Activated CD8-positive, alpha-beta T cell treated with anti-CD3 and anti-CD28 coated beads for 36 hours (primary cell): Measurements from ENCODE around the gene TIMM21. TPM values are rescaled to one million over a fixed set of nuclear protein-coding genes. Genes with fewer than 3 reads are reported as not detected.

Experiments used
- ATAC-seq: fragments of 200-7000 bp; cut with Tn5 transposase; one replicate; pipeline ENCODE4 v1.10.0; 2021; ENCODE audit warnings: mild to moderate bottlenecking, moderate library complexity
- CTCF ChIA-PET: fragments of 350-600 bp; sonication (Branson Sonifier 250); formaldehyde crosslinking; loops from one replicate; lab custom pipeline; 2021; ENCODE audit warnings: antibody characterized with exemption; lab: Charles Lee
- POLR2A ChIA-PET: fragments of 350-600 bp; sonication (Branson Sonifier 250); formaldehyde crosslinking; loops from one replicate; lab custom pipeline; 2021; ENCODE audit warnings: antibody characterized with exemption; lab: Charles Lee
- DNase-seq: peaks from one replicate; pipeline ENCODE4 v3.0.0-alpha.2; 2020
- H3K27ac Mint-ChIP-seq: one replicate; pipeline ENCODE4 v1.8.0; 2021; ENCODE audit warnings: mild to moderate bottlenecking, mixed read lengths
- H3K27me3 Mint-ChIP-seq: one replicate; pipeline ENCODE4 v1.8.0; 2021; ENCODE audit warnings: mixed read lengths
- H3K36me3 Mint-ChIP-seq: one replicate; pipeline ENCODE4 v1.8.0; 2021; ENCODE audit warnings: low read depth, mixed read lengths
- H3K4me1 Mint-ChIP-seq: one replicate; pipeline ENCODE4 v1.8.0; 2021; ENCODE audit warnings: low read depth, mixed read lengths
- H3K4me3 Mint-ChIP-seq: one replicate; pipeline ENCODE4 v1.8.0; 2021; ENCODE audit warnings: mild to moderate bottlenecking, moderate library complexity, mixed read lengths
- H3K9me3 Mint-ChIP-seq: one replicate; pipeline ENCODE4 v1.8.0; 2021; ENCODE audit warnings: mixed read lengths
- CTCF ChIP-seq: fragments of 200-600 bp; IDR thresholded peaks from one replicate; pipeline ENCODE4 v1.8.0; 2022; ENCODE audit warnings: antibody characterized with exemption, mild to moderate bottlenecking
- intact Hi-C: fragments of 100-400 bp; cut with micrococcal nuclease; formaldehyde crosslinking; loops from one replicate; pipeline ENCODE4 v1.10.0; 2022
- total RNA-seq, 2 experiments: library from RNA; stranded (reverse); gene quantifications; one replicate each; pipeline ENCODE4 v1.2.3, GENCODE V29; 2021

Gene TIMM21
- total RNA-seq, 2 experiments from 2014 or later: 70.2 to 71.2 TPM

- Mint-ChIP-seq H3K4me1 (peaks cover 2% of the 10 kb centered on the region), H3K9me3 (no peaks in the 10 kb centered on the region), H3K36me3 (no peaks in the 10 kb centered on the region), H3K4me3 (no peak overlapping the region), H3K27me3 (no peaks in the 10 kb centered on the region), H3K27ac (no peak overlapping the region)
- POLR2A ChIA-PET: interaction anchor here (1.3 kb wide), 1 partner anchor 19 kb away, joined by 3 read pairs; no protein-coding TSS in a partner anchor
- no peak for TF ChIP-seq CTCF
- intact Hi-C loops: no loop called here
- ATAC-seq (no peak), DNase-seq (no peak)
- CTCF ChIA-PET: no interaction called here
These were observed 16.1 kb upstream of the TIMM21 start for GRCh38 chr18:74132201-74132600.

- ATAC-seq (no peak), DNase-seq (no peak)
- Mint-ChIP-seq H3K36me3 (no peaks in the 10 kb centered on the region), H3K9me3 (no peaks in the 10 kb centered on the region), H3K27me3 (no peaks in the 10 kb centered on the region), H3K27ac (peak overlapping the region; percentile 94), H3K4me3 (no peak overlapping the region), H3K4me1 (peaks cover 41% of the 10 kb centered on the region)
- POLR2A ChIA-PET: no interaction called here
- intact Hi-C loops: no loop called here
- CTCF ChIA-PET: interaction anchor here (1.3 to 5.0 kb wide), 3 partner anchors 13 to 55 kb away, joined by 6 to 30 read pairs (median 13); no protein-coding TSS in a partner anchor
- no peak for TF ChIP-seq CTCF
These were observed 10.3 kb upstream of the TIMM21 start for GRCh38 chr18:74137920-74138538.

- intact Hi-C loops: no loop called here
- ChIA-PET POLR2A (interaction anchor here (1.6 to 2.1 kb wide), 4 partner anchors 9 to 76 kb away, joined by 4 to 8 read pairs (median 6); partner anchors contain the start of gene TIMM21), CTCF (interaction anchor here (0.9 to 5.0 kb wide), 8 partner anchors 9 to 99 kb away, joined by 3 to 30 read pairs (median 4); no protein-coding TSS in a partner anchor)
- H3K4me3 Mint-ChIP-seq: peak overlapping the region; percentile 62
- H3K27me3 Mint-ChIP-seq: no peaks in the 10 kb centered on the region
- DNase-seq (no peak), ATAC-seq (peak; percentile 69)
- peaks cover 41% of the 10 kb centered on the region for H3K4me1 Mint-ChIP-seq
- peak overlapping the region; percentile 94 for H3K27ac Mint-ChIP-seq
- no peak for TF ChIP-seq CTCF
- no peaks in the 10 kb centered on the region for H3K9me3 Mint-ChIP-seq
- no peaks in the 10 kb centered on the region for H3K36me3 Mint-ChIP-seq
These were observed 8.9 kb upstream of the TIMM21 start for GRCh38 chr18:74139411-74139810.

- no peak for TF ChIP-seq CTCF
- peaks cover 41% of the 10 kb centered on the region for H3K4me1 Mint-ChIP-seq
- peak overlapping the region; percentile 94 for H3K27ac Mint-ChIP-seq
- no peaks in the 10 kb centered on the region for H3K36me3 Mint-ChIP-seq
- CTCF ChIA-PET: interaction anchor here (0.9 to 5.0 kb wide), 7 partner anchors 9 to 100 kb away, joined by 3 to 30 read pairs (median 5); no protein-coding TSS in a partner anchor
- H3K9me3 Mint-ChIP-seq: no peaks in the 10 kb centered on the region
- H3K27me3 Mint-ChIP-seq: no peaks in the 10 kb centered on the region
- peak; percentile 93 for ATAC-seq
- POLR2A ChIA-PET: interaction anchor here (1.6 to 2.1 kb wide), 4 partner anchors 9 to 77 kb away, joined by 4 to 8 read pairs (median 6); partner anchors contain the start of gene TIMM21
- peak; percentile 76 for DNase-seq
- intact Hi-C loops: no loop called here
- peak overlapping the region; percentile 62 for H3K4me3 Mint-ChIP-seq
These were observed 8.4 kb upstream of the TIMM21 start for GRCh38 chr18:74139888-74140287.

- Mint-ChIP-seq H3K4me1 (peaks cover 41% of the 10 kb centered on the region), H3K27ac (peak overlapping the region; percentile 94), H3K4me3 (peak overlapping the region; percentile 62), H3K36me3 (no peaks in the 10 kb centered on the region), H3K9me3 (no peaks in the 10 kb centered on the region), H3K27me3 (no peaks in the 10 kb centered on the region)
- ATAC-seq (no peak), DNase-seq (no peak)
- ChIA-PET POLR2A (interaction anchor here (0.6 to 2.1 kb wide), 4 partner anchors 8 to 146 kb away, joined by 3 to 8 read pairs (median 4); partner anchors contain the start of gene TIMM21), CTCF (interaction anchor here (2.0 to 5.0 kb wide), 2 partner anchors 58 to 101 kb away, joined by 5 to 30 read pairs; no protein-coding TSS in a partner anchor)
- TF ChIP-seq CTCF: no peak
- intact Hi-C loops: no loop called here
These were observed 7.7 kb upstream of the TIMM21 start for GRCh38 chr18:74140582-74140981.
